CD4-positive, alpha-beta T cell (primary cell): Measurements from ENCODE around the gene LAMA2. TPM values are rescaled to one million over a fixed set of nuclear protein-coding genes. Genes with fewer than 3 reads are reported as not detected.

Experiments
- ATAC-seq: fragments of 200-7000 bp; cut with Tn5 transposase; one replicate; pipeline ENCODE4 v1.10.0; 2022; ENCODE audit warnings: mild to moderate bottlenecking; ENCODE audit not compliant: poor library complexity
- CTCF ChIA-PET: fragments of 350-600 bp; sonication (Branson Sonifier 250); formaldehyde crosslinking; loops from one replicate; lab custom pipeline; 2021; ENCODE audit warnings: antibody characterized with exemption, inconsistent platforms; lab: Charles Lee
- POLR2A ChIA-PET: fragments of 350-600 bp; sonication (Branson Sonifier 250); formaldehyde crosslinking; loops from one replicate; lab custom pipeline; 2021; ENCODE audit warnings: antibody characterized with exemption, inconsistent platforms; lab: Charles Lee
- DNase-seq, 14 experiments: peaks; one replicate each; pipeline ENCODE4 v3.0.0-alpha.2; 2013 to 2020; ENCODE audit warnings: mixed read lengths in 2 of 14
- H3K27ac ChIP-seq, 2 donors: one replicate each; pipeline versions ENCODE4 v1.5.1 to v1.7.0; 2013; ENCODE audit warnings: low read length in 2 of 2, low read depth in 1 of 2, mild to moderate bottlenecking in 1 of 2
- H3K27me3 ChIP-seq, 2 experiments: 1 replicate in 1 of 2; 2 replicates in 1 of 2; pipeline versions ENCODE4 v1.6.1 to v1.7.0; 2013; ENCODE audit warnings: low read length in 2 of 2, control low read depth in 1 of 2, mild to moderate bottlenecking in 1 of 2, moderate library complexity in 1 of 2; ENCODE audit not compliant: insufficient read depth in 2 of 2, control insufficient read depth in 1 of 2
- H3K36me3 ChIP-seq: one replicate; pipeline ENCODE4 v1.6.1; 2013; ENCODE audit warnings: low read length, control low read depth; ENCODE audit not compliant: insufficient read depth
- H3K4me1 ChIP-seq: one replicate; pipeline ENCODE4 v1.6.1; 2013; ENCODE audit warnings: low read length, control low read depth; ENCODE audit not compliant: insufficient read depth
- H3K4me3 ChIP-seq: one replicate; pipeline ENCODE4 v1.5.1; 2013; ENCODE audit warnings: mild to moderate bottlenecking, low read length, moderate library complexity
- H3K9me3 ChIP-seq, 2 experiments: 1 replicate in 1 of 2; 2 replicates in 1 of 2; pipeline versions ENCODE4 v1.6.1 to v1.7.0; 2013; ENCODE audit warnings: low read length in 2 of 2, mild to moderate bottlenecking in 2 of 2, control low read depth in 1 of 2, moderate library complexity in 1 of 2; ENCODE audit not compliant: control insufficient read depth in 1 of 2, insufficient read depth in 1 of 2
- H3K27ac Mint-ChIP-seq: one replicate; pipeline ENCODE4 v1.8.0; 2020; ENCODE audit warnings: mixed read lengths
- H3K27me3 Mint-ChIP-seq: one replicate; pipeline ENCODE4 v1.8.0; 2021; ENCODE audit warnings: mixed read lengths
- H3K36me3 Mint-ChIP-seq: one replicate; pipeline ENCODE4 v1.8.0; 2021; ENCODE audit warnings: low read depth, mixed read lengths
- H3K4me1 Mint-ChIP-seq: one replicate; pipeline ENCODE4 v1.8.0; 2021; ENCODE audit warnings: low read depth, mixed read lengths
- H3K4me3 Mint-ChIP-seq: one replicate; pipeline ENCODE4 v1.8.0; 2020; ENCODE audit warnings: mild to moderate bottlenecking, mixed read lengths
- H3K9me3 Mint-ChIP-seq: one replicate; pipeline ENCODE4 v1.8.0; 2020; ENCODE audit warnings: mixed read lengths
- intact Hi-C, 2 experiments: fragments of 100-400 bp; cut with DNase I in 1 of 2; cut with micrococcal nuclease in 1 of 2; formaldehyde crosslinking; loops; one replicate each; pipeline versions ENCODE4 v1.15.1 to v1.9.0; 2023 to 2025; cut with DNase I, micrococcal nuclease
- total RNA-seq, 174 experiments: library from RNA in 2 of 174; stranded (reverse) in 2 of 174; gene quantifications; one replicate each; pipeline ENCODE4 v1.2.3 and lab custom pipeline; 2021 to 2026
- TF ChIP-seq, protein P1 (sequence below): fragments of 200-600 bp; IDR thresholded peaks from one replicate; pipeline ENCODE4 v1.8.0; 2022; ENCODE audit warnings: antibody characterized with exemption, mild to moderate bottlenecking

The LAMA2 gene
- total RNA-seq, 2 experiments from 2014 or later: 0.05 to 0.06 TPM

- no peak overlapping the region for H3K4me3 ChIP-seq
Observed at GRCh38 chr6:128882560-128882959, 378 bp upstream of the LAMA2 start.

GRCh38 chr6:128883906-128884305 lies 968 bp downstream of the LAMA2 start:
- Histone ChIP-seq H3K27ac (no peak overlapping the region), H3K4me3 (no peak overlapping the region), H3K27me3 (peaks cover 9 to 14% of the 10 kb centered on the region in 2 experiments), H3K36me3 (no peaks in the 10 kb centered on the region), H3K9me3 (peaks cover 0 to 5% of the 10 kb centered on the region in 2 experiments), H3K4me1 (peaks cover 8% of the 10 kb centered on the region)
- Mint-ChIP-seq H3K36me3 (no peaks in the 10 kb centered on the region), H3K4me1 (peaks cover 12% of the 10 kb centered on the region), H3K27me3 (peaks cover 45% of the 10 kb centered on the region), H3K27ac (no peak overlapping the region), H3K9me3 (no peaks in the 10 kb centered on the region), H3K4me3 (no peak overlapping the region)
- intact Hi-C loops: no loop called here
- TF ChIP-seq, protein P1, sequence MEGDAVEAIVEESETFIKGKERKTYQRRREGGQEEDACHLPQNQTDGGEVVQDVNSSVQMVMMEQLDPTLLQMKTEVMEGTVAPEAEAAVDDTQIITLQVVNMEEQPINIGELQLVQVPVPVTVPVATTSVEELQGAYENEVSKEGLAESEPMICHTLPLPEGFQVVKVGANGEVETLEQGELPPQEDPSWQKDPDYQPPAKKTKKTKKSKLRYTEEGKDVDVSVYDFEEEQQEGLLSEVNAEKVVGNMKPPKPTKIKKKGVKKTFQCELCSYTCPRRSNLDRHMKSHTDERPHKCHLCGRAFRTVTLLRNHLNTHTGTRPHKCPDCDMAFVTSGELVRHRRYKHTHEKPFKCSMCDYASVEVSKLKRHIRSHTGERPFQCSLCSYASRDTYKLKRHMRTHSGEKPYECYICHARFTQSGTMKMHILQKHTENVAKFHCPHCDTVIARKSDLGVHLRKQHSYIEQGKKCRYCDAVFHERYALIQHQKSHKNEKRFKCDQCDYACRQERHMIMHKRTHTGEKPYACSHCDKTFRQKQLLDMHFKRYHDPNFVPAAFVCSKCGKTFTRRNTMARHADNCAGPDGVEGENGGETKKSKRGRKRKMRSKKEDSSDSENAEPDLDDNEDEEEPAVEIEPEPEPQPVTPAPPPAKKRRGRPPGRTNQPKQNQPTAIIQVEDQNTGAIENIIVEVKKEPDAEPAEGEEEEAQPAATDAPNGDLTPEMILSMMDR: no peak
- DNase-seq: no peak
- CTCF ChIA-PET: no interaction called here
- ATAC-seq: no peak
- POLR2A ChIA-PET: no interaction called here

More at GRCh38 chr6:128882560-128882959, 378 bp upstream of the LAMA2 start:
- no peaks in the 10 kb centered on the region for H3K36me3 Mint-ChIP-seq
- ChIA-PET POLR2A (no interaction called here), CTCF (no interaction called here)
- Histone ChIP-seq H3K27ac (no peak overlapping the region), H3K36me3 (no peaks in the 10 kb centered on the region), H3K27me3 (peaks cover 9 to 14% of the 10 kb centered on the region in 2 experiments), H3K4me1 (peaks cover 8% of the 10 kb centered on the region), H3K9me3 (peaks cover 0 to 5% of the 10 kb centered on the region in 2 experiments)
- no peak overlapping the region for H3K27ac Mint-ChIP-seq
- ATAC-seq (no peak), DNase-seq (no peak)
- H3K9me3 Mint-ChIP-seq: no peaks in the 10 kb centered on the region
- intact Hi-C loops: no loop called here
- TF ChIP-seq, protein P1: no peak
- H3K4me3 Mint-ChIP-seq: no peak overlapping the region
- peaks cover 46% of the 10 kb centered on the region for H3K27me3 Mint-ChIP-seq
- H3K4me1 Mint-ChIP-seq: peaks cover 12% of the 10 kb centered on the region

- H3K9me3 Mint-ChIP-seq: no peaks in the 10 kb centered on the region
- ChIA-PET CTCF (no interaction called here), POLR2A (no interaction called here)
- H3K4me1 ChIP-seq: peaks cover 8% of the 10 kb centered on the region
- no peak overlapping the region for H3K4me3 ChIP-seq
- intact Hi-C loops: no loop called here
- no peaks in the 10 kb centered on the region for H3K36me3 ChIP-seq
- H3K27me3 Mint-ChIP-seq: peaks cover 45% of the 10 kb centered on the region
- ATAC-seq: no peak
- H3K27ac Mint-ChIP-seq: no peak overlapping the region
- peaks cover 0 to 5% of the 10 kb centered on the region in 2 experiments for H3K9me3 ChIP-seq
- no peaks in the 10 kb centered on the region for H3K36me3 Mint-ChIP-seq
- H3K4me3 Mint-ChIP-seq: no peak overlapping the region
- no peak for DNase-seq
- peaks cover 9 to 14% of the 10 kb centered on the region in 2 experiments for H3K27me3 ChIP-seq
- no peak overlapping the region for H3K27ac ChIP-seq
- H3K4me1 Mint-ChIP-seq: peaks cover 12% of the 10 kb centered on the region
- TF ChIP-seq, protein P1: no peak
Observed at GRCh38 chr6:128885381-128885780, 2.4 kb downstream of the LAMA2 start.
